Activated T-helper 1 cell treated with anti-CD3 and anti-CD28 coated beads, Interleukin-2, amount 50 U/mL, for 16 hours (primary cell): ENCODE data around the gene MYOZ2.

Experiments
- DNase-seq, 2 donors: peaks; one replicate each; pipeline ENCODE4 v3.0.0-alpha.2; 2020; ENCODE audit warnings: low read depth in 1 of 2, low spot score in 1 of 2

Gene MYOZ2

GRCh38 chr4:119135721-119136121, at the start of gene MYOZ2:
Gene MYOZ2, plus strand, starts transcription at chr4:119135832. Its CDS starts 694 bp downstream, at chr4:119136526.
- no peak for DNase-seq

- DNase-seq, result no peak
These were observed 48.5 kb upstream of the MYOZ2 start for GRCh38 chr4:119087121-119087520.

DNA sequence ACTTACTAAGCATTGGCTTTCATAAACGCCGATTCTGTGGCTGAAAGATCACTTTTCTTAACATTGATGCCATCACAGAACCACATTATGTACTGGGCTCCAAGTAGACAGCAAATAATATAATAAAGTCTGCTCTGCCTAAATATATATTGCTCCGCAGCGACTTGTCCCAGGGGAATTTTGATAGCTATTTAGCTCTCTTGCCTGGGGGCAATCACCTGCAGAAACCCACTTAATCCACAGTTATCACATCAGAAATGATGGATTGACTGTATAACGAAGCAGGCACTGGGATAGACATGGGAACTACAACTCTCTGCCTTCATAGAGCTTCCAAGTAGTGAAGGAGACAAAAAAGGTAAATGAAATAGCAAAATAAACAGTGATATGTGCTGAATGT, 48.0 kb upstream of the MYOZ2 start:
- no peak for DNase-seq

DNA sequence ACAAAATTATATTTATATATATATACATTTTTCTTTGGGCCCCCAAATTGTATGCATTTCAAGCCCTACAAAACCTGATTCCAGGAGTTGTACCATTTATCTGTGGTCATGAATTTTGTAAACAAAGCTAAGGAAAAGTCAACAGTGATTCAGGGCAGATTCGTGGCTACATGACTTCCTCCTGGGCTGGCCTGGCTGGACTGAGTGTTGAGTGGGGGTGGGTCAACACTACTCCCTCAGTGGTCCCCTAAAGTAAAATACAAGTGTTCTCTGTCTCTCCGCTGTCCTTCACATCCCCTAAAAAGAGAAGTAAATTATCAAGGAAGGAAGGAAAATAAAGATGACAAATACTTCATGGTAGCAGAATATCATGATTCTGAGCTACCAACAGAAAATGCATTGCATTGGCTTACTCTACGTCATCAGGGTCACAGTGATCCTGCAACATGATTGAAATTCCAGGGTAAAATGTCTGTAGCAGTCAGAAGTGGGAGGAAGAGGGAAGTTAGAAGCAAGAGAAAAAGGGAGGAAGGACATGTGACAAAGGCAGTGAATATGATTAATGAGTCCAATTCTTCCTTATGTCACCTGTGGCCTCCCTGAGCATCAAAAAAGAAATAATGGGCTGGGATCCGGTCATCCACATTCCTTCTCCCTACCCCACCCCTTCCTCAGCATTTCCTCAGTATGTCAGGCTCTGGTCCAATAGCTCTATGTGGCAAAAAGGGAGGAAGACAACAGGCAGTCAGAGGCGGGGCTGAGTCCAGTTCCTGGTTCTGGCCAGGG, 42.4 kb upstream of the MYOZ2 start:
- no peak for DNase-seq

GRCh38 chr4:119097282-119097900, 38.2 kb upstream of the MYOZ2 start:
- DNase-seq, result no peak

GRCh38 chr4:119098306-119098705, 37.3 kb upstream of the MYOZ2 start:
- DNase-seq, result no peak

DNA sequence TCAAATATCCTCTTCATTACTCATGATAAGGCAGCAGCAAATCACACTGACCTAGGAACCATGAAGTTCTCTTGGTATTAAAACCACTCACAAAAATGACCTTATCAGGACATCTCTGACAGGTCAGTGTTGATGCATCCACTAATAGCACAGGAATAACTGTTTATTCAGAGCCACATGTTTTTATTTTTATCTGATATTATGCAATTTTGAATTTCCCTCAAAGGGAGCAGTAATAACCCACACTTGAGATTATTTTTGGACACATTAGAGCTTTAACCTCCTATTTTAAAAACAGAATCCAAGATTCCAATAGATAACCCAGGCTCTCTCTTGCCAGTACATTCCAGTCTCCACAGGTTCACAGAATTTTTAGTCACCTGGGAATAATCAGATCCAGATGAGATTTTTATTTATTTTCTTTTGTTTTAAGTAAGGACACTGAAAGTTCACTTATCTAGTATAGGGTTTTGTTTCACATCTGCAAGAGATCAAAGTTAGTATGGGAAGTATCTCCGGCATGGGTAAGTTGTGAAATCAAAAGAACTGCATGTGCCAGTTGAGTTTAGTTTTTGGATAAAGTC, 36.3 kb upstream of the MYOZ2 start:
- no peak for DNase-seq

- DNase-seq, result no peak
These were observed 35.0 kb upstream of the MYOZ2 start for GRCh38 chr4:119100655-119101054.

DNA sequence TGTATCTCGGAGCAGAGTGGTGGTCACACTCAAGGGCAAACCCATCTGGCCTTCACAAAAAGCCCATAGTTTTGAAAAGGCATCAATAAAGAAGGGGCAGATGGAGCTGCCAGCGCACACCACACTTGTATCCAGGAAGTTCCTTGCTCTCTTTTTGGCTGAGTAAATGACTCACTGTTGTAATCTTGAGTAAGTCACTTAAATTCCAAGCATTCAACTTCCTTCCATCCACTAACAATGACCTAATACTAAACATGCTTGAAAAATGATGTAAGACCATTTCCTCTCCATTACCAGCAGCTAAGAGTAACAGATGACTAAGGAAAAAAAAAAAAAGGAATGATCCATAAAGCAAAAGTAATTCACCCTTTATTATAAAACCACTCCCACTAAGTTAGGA, 32.4 kb upstream of the MYOZ2 start:
- DNase-seq, result no peak

GRCh38 chr4:119104644-119105273, 30.9 kb upstream of the MYOZ2 start:
- no peak for DNase-seq

- DNase-seq, result no peak
These were observed 30.0 kb upstream of the MYOZ2 start for GRCh38 chr4:119105605-119106004.

- DNase-seq, result no peak
These were observed 29.3 kb upstream of the MYOZ2 start for GRCh38 chr4:119106036-119107000.

DNA sequence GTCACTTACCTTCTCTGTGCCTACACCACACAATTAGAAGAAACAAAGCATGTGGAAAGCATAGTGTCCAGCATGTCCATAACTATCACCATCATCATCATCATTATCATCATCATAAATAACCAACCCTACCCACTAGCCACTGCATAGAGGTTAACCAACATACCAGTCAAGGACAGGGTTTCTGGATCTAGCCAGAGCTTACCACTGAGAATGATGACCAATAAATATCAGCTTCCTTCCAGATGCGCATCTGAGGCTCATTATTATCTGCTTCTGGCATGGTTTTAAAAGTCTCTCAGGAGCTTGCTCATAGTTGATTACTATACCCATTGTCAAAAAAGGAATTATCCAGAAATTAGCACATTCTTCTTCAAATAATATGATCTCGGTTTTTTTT, 25.5 kb upstream of the MYOZ2 start:
- DNase-seq, result no peak

DNA sequence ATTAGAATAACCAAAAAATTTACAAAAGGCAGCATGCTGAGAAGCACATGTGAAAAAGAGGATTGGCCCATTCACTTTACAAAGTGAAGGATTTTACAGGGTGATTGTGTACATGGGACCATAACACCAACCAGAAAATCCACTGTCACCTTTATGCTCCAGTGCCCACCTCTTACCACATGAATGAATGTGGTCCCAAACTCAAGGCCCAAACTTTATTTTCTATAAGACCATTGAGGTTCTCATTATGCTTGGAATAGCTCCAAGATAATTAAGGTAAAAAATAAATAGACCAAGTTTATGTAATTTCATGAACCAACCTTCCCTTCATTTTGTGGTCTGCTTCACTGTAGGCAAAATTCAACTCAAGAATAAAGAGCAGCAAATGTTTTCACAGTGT, 24.3 kb upstream of the MYOZ2 start:
- no peak for DNase-seq

DNA sequence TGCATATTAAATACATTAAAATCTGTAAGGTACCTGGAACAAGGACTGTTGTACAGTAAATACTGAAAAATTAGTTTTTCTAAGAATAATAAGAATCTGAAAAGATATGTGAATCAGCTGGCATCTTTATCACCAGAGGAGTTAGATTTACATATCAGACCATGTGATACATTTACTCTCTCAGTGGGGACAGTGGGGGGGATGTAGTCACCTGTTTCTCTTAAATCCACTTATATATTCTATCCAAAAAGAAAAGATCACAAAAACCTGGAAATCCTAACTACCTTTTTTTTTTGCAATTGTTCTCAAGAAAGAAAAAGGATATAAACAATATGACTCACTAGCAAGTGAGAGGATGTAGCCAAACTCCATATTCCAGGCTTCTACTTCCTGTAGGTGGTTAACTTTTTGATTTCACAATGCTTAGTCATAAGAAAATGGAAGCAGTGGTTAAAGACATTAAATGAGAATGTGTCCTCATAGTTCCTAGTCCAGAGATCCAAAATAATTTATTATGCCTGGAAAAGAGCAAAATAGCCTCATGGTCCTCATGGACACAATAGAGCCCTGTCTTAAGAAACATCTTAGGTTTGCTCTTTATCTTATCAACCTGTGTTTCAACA, 22.5 kb upstream of the MYOZ2 start:
- DNase-seq, result no peak

- DNase-seq, result no peak
These were observed 19.6 kb upstream of the MYOZ2 start for GRCh38 chr4:119116021-119116420.

- DNase-seq, result no peak
These were observed 18.4 kb upstream of the MYOZ2 start for GRCh38 chr4:119116925-119117900.

DNA sequence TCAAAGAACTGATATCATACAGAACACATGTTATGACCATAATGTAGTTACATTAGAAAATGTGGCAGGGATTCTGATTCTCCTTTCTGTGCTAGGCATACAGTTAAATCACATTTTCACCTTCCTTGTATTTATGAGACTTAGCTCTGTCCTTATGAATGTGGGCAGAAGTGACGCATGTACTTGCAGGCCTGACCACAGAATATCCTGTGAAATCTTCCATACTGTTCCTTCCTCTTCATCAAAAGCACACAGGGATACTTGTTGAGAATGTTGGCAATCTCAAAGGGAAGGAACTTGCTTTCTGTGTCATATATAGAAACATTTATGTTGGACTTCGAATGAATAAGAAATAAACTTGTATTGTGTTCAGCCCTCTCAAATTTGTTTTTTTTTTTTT, 17.2 kb upstream of the MYOZ2 start:
- DNase-seq, result no peak

DNA sequence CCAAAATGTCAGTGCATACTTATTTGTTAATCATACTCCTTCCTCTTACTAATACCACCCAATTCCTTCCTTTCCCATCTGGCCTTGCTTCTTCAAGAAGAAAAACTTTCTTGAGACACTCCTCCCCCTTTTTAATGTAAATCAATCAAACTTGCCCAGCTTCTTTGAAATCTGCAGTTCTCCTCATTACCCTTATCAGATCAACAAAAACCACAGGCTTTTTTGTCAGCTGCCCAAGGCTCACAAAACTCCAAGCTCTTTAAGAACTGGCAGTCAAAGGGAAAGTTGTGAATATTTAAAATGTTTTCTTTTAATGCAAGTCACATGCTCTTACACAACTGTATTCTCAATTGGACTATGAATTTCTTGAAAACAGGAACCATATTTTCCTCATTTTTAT, 11.3 kb upstream of the MYOZ2 start:
- no peak for DNase-seq
